Psoas muscle (tissue), 8 donors: ENCODE data around the gene MGAT1. TPM values are rescaled to one million over a fixed set of nuclear protein-coding genes. Genes with fewer than 3 reads are reported as not detected.
A peak's percentile ranks its signal among the peaks of the same experiment; 100 is the strongest.

Experiments used
- ATAC-seq, 4 donors: fragments of 200-7000 bp; cut with Tn5 transposase; one replicate each; pipeline ENCODE4 v1.9.1; 2020; ENCODE audit warnings: moderate library complexity in 3 of 4, mild to moderate bottlenecking in 2 of 4
- DNase-seq, 2 donors: peaks; one replicate each; pipeline ENCODE4 v3.0.0-alpha.2; 2020
- H3K27ac ChIP-seq: fragments of 200-600 bp; one replicate; pipeline ENCODE4 v1.8.0; 2022
- H3K27me3 ChIP-seq, 3 donors: fragments of 200-600 bp in 1 of 3; one replicate each; pipeline versions ENCODE4 v1.6.1 to v1.8.0; 2013 to 2022; ENCODE audit warnings: low read length in 2 of 3, mild to moderate bottlenecking in 2 of 3, moderate library complexity in 1 of 3; ENCODE audit not compliant: insufficient read depth in 3 of 3
- H3K36me3 ChIP-seq, 2 donors: fragments of 200-600 bp in 1 of 2; one replicate each; pipeline versions ENCODE4 v1.6.1 to v1.8.0; 2013 to 2022; ENCODE audit warnings: low read depth in 1 of 2, mild to moderate bottlenecking in 1 of 2, moderate library complexity in 1 of 2; ENCODE audit not compliant: insufficient read depth in 1 of 2
- H3K4me1 ChIP-seq: fragments of 200-600 bp; one replicate; pipeline ENCODE4 v1.8.0; 2022
- H3K4me3 ChIP-seq: fragments of 200-600 bp; one replicate; pipeline ENCODE4 v1.8.0; 2022; ENCODE audit warnings: mild to moderate bottlenecking
- H3K9me3 ChIP-seq: fragments of 200-600 bp; one replicate; pipeline ENCODE4 v1.8.0; 2022
- CTCF ChIP-seq: fragments of 200-600 bp; IDR thresholded peaks from one replicate; pipeline ENCODE4 v1.8.0; 2022; ENCODE audit warnings: antibody characterized with exemption
- WGBS, 3 donors: extraction: QIAGEN DNeasy Blood & Tissue Kit; methylation state at CpG; one replicate each; pipeline versions ENCODE4 v1.1.6 to v1.1.7; 2013; 5-methylcytosine and 5-hydroxymethylcytosine counted together
- intact Hi-C, 2 donors: fragments of 100-400 bp; cut with DNase I; formaldehyde crosslinking; loops; one replicate each; pipeline versions ENCODE4 v1.11.0 to v1.14.2; 2022
- polyA plus RNA-seq, 3 donors: library from polyadenylated mRNA; stranded (reverse); fragments of 200-250 nt; gene quantifications; one replicate each; pipeline ENCODE4 v1.2.3, GENCODE V29; 2013
- total RNA-seq, 4 donors: library from RNA; stranded (reverse); fragmentation: NEBNext Ultra II Directional in 2 of 4; extraction: Animal tissue kit (Norgen Biotek cat#: 25700) in 2 of 4; gene quantifications; one replicate each; pipeline versions ENCODE4 v1.2.1 to v1.2.4, GENCODE V29; 2021 to 2023
- donor health status: healthy with polysubstance abuse.
- donor health status: DM: no; HTN: no; CAD: no; lungs with moderate emphysema.
- donor health status: Bipolar disorder and iron deficiency.
- donor health status: healthy.
- donor health status: DM: yes; HTN: yes; CAD: no.
- donor health status: DM: no; HTN: no; CAD: no.
- donor health status: DM: no; HTN: no; CAD: no.
- donor health status: DM: yes; HTN: yes; CAD: no.

MGAT1 gene
- total and polyA plus RNA-seq, 7 donors: 53.6 to 134 (median 71.6) TPM

GRCh38 chr5:180815293-180815917 is 12.8 kb upstream of the MGAT1 start:
- Histone ChIP-seq H3K27me3 (no peaks in the 10 kb centered on the region), H3K4me1 (peaks cover 34% of the 10 kb centered on the region), H3K36me3 (no peaks in the 10 kb centered on the region), H3K27ac (peak overlapping the region; percentile 74), H3K4me3 (peak overlapping the region; percentile 93), H3K9me3 (no peaks in the 10 kb centered on the region)
- intact Hi-C loops: loop anchor here in 1 of 2 donors (5.0 kb wide), 1 partner anchor 47 kb away; the partner anchor contains the start of gene ZFP62
- 56 to 65% (median 57%) methylated on average over 9 of the region's 9 CpGs for WGBS, 3 donors
- TF ChIP-seq CTCF: no peak
- no peak for DNase-seq
- no peak for ATAC-seq

- peaks cover 0 to 2% of the 10 kb centered on the region in 2 donors for H3K36me3 ChIP-seq
- intact Hi-C loops: no loop called here
Observed at GRCh38 chr5:180813420-180813819, 10.8 kb upstream of the MGAT1 start.

DNA sequence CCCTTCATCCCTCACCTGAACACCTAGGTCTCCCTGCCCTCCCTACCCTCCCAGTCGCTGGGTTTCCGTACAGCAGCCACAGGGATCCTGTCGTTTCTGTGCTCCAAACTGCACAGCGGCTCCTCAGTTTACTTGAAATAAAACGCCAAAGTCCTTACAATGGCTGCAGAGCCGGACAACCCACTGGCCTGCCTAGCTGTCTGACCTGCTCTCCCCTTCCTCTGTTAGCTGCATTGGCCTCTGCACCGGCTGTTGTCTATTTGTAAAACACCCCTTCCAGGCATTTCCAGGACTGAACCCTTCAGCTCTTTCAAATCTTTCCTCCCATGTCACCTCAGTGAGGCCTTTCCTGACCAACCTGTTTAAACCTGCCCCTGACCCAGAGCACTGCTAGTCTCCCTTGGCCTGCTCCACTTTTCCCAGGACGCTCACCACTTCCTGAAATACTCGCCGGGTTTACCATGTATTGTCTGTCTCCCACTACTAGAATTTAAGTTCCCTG is 9.1 kb upstream of the MGAT1 start:
- 67 to 75% (median 72%) methylated on average over 10 of the region's 10 CpGs for WGBS, 3 donors
- Histone ChIP-seq H3K36me3 (peaks cover under 1 to 14% of the 10 kb centered on the region in 2 donors), H3K27me3 (no peaks in the 10 kb centered on the region), H3K27ac (peak overlapping the region; percentile 99), H3K4me1 (peaks cover 43% of the 10 kb centered on the region), H3K4me3 (peak overlapping the region; percentile 93), H3K9me3 (no peaks in the 10 kb centered on the region)
- TF ChIP-seq CTCF: no peak
- intact Hi-C loops: loop anchor here in 1 of 2 donors (2.0 kb wide), 1 partner anchor 19 kb away; no protein-coding TSS in a partner anchor
- no peak for ATAC-seq
- no peak for DNase-seq

More at GRCh38 chr5:180813420-180813819, 10.8 kb upstream of the MGAT1 start:
- Histone ChIP-seq H3K9me3 (no peaks in the 10 kb centered on the region), H3K4me3 (peak overlapping the region; percentile 93), H3K4me1 (peaks cover 40% of the 10 kb centered on the region), H3K27ac (peak overlapping the region; percentile 74), H3K27me3 (no peaks in the 10 kb centered on the region)
- no peak for TF ChIP-seq CTCF
- DNase-seq: no peak
- 62 to 76% (median 70%) methylated on average over 5 of the region's 5 CpGs for WGBS, 3 donors
- no peak for ATAC-seq

DNA sequence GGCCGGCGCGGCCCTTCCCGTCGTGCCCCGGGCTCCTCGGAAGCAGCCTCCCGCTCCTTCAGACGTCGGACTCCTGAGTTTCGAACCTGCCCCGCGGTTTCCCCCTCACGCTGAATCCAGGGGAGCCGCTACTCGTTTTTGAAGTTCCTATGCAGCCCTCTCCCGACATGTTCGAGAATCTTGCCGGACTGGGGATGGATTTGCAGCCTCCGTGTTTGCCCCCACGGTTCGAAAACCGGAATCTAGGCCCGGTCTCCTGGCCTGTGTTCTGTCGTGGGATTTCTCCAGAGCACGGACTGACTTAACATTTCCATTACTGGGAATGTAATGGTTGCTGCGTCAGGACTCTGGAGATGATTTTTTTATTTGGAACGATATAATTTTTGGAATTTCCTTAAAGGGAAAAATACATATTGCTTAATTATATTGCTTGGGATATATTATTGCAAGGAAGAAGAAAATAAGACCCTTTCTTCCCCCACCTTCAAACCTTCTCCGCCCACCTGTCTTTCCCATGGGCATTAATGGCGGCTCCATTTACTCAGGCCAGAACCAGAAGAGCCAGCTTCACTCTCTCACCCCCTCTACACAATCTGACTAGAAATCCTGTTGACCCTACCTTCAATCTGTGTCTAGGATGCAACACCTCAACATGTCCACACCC is 8.5 kb upstream of the MGAT1 start:
- no peaks in the 10 kb centered on the region for H3K27me3 ChIP-seq
- ATAC-seq (no peak), DNase-seq (peak in 1 of 2 donors; percentile 79)
- peaks cover 3 to 14% of the 10 kb centered on the region in 2 donors for H3K36me3 ChIP-seq
- no peaks in the 10 kb centered on the region for H3K9me3 ChIP-seq
- H3K27ac ChIP-seq: peak overlapping the region; percentile 99
- H3K4me1 ChIP-seq: peaks cover 44% of the 10 kb centered on the region
- peak overlapping the region; percentile 93 for H3K4me3 ChIP-seq
- intact Hi-C loops: loop anchor here in 1 of 2 donors (2.0 kb wide), 1 partner anchor 20 kb away; no protein-coding TSS in a partner anchor
- WGBS, 3 donors: 5% methylated on average over 29 to 30 of the region's 30 CpGs
- no peak for TF ChIP-seq CTCF
